OCI-LY1 (cell line): ENCODE results near the gene LMF2.

Experiments used
- H2AFZ ChIP-seq: fragments of 200-600 bp; sonication (generic), shearing (Covaris generic); 2 replicates; pipeline ENCODE4 v1.6.0; 2014; ENCODE audit warnings: antibody characterized with exemption, mild to moderate bottlenecking, low read length
- H3F3A ChIP-seq: fragments of 200-600 bp; sonication (generic), shearing (Covaris generic); 2 replicates; pipeline ENCODE4 v1.6.0; 2014; ENCODE audit warnings: mild to moderate bottlenecking, antibody characterized with exemption, low read length, moderate library complexity; ENCODE audit not compliant: insufficient read depth
- H3K27ac ChIP-seq: fragments of 200-600 bp; sonication (generic); 2 replicates; pipeline ENCODE4 v1.5.1; 2014; ENCODE audit warnings: low read length, mixed run types, mild to moderate bottlenecking, low read depth; ENCODE audit not compliant: poor library complexity, severe bottlenecking
- H3K27me3 ChIP-seq: fragments of 200-600 bp; sonication (generic); 2 replicates; pipeline ENCODE4 v1.6.0; 2014; ENCODE audit warnings: antibody characterized with exemption, mild to moderate bottlenecking, low read length, moderate library complexity; ENCODE audit not compliant: insufficient read depth
- H3K36me3 ChIP-seq: fragments of 200-600 bp; sonication (generic); 2 replicates; pipeline ENCODE4 v1.6.1; 2014; ENCODE audit warnings: mild to moderate bottlenecking, antibody characterized with exemption, low read length, moderate library complexity, mixed read lengths; ENCODE audit not compliant: insufficient read depth
- H3K4me1 ChIP-seq: fragments of 200-600 bp; sonication (generic); 2 replicates; pipeline ENCODE4 v1.5.1; 2014; ENCODE audit warnings: mild to moderate bottlenecking, low read length, moderate library complexity; ENCODE audit not compliant: insufficient read depth, severe bottlenecking
- H3K4me2 ChIP-seq: fragments of 200-600 bp; sonication (generic), shearing (Covaris generic); 2 replicates; pipeline ENCODE4 v1.6.1; 2014; ENCODE audit warnings: low read length
- H3K4me3 ChIP-seq: fragments of 200-600 bp; sonication (generic); 2 replicates; pipeline ENCODE4 v1.5.1; 2014; ENCODE audit warnings: low read length, low read depth, mild to moderate bottlenecking, mixed read lengths; ENCODE audit not compliant: poor library complexity, severe bottlenecking
- H3K79me2 ChIP-seq: fragments of 200-600 bp; shearing (Covaris generic); 2 replicates; pipeline ENCODE4 v1.6.1; 2016; ENCODE audit warnings: mixed run types, low read length, mixed read lengths; ENCODE audit not compliant: insufficient read depth
- H3K9ac ChIP-seq: fragments of 200-600 bp; sonication (generic), shearing (Covaris generic); 2 replicates; pipeline ENCODE4 v1.6.1; 2014; ENCODE audit warnings: mild to moderate bottlenecking, low read length, mixed read lengths
- H3K9me2 ChIP-seq: fragments of 200-600 bp; sonication (generic), shearing (Covaris generic); 2 replicates; pipeline ENCODE4 v1.6.1; 2014; ENCODE audit warnings: low read depth, mild to moderate bottlenecking, low read length, mixed read lengths
- H3K9me3 ChIP-seq: fragments of 200-600 bp; shearing (Covaris generic); 2 replicates; pipeline ENCODE4 v1.6.1; 2014; ENCODE audit warnings: low read length, mixed read lengths
- H4K20me1 ChIP-seq: fragments of 200-600 bp; sonication (generic), shearing (Covaris generic); 2 replicates; pipeline ENCODE4 v1.6.0; 2016; ENCODE audit warnings: mild to moderate bottlenecking, low read length; ENCODE audit not compliant: insufficient read depth
- CTCF ChIP-seq: fragments of 200-600 bp; sonication (generic), shearing (Covaris generic); IDR thresholded peaks from 2 replicates; pipeline ENCODE4 v1.5.1; 2017; ENCODE audit warnings: mild to moderate bottlenecking, antibody characterized with exemption, low read length, moderate library complexity, mixed read lengths
- EZH2 ChIP-seq: fragments of 200-600 bp; sonication (generic), shearing (Covaris generic); IDR thresholded peaks from 2 replicates; pipeline ENCODE4 v1.8.0; 2017; ENCODE audit warnings: borderline replicate concordance, mixed run types, mild to moderate bottlenecking, antibody characterized with exemption, low read length, moderate library complexity, mixed read lengths

LMF2 gene

DNA sequence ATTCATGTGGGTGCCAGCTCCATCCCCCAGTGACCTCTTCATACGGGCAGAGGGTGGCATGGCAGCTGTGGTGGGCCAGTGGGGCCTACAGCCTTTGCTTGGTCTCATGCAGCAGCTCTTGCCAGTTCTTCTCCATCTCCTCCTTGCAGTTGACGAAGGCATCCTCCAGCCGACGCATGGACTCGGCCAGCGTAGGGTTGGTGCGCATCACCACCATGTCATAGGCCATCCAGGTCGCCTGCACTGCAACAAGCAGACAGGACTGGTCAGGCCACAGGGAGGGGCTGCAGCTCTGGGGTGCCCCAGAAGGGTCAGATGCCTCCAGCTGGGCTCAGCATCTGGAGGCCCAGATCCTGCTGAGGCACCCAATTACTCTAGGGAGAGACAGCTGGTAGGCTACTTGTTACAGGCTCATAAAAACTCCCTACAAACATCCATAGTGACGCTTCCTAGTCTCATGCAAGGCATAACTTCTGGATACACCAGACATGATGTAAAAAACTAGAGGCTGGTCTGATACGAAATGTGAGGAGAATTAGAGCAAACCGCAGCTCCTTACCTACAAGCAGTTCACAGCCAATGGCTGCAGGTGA lies 43.8 kb upstream of the LMF2 start:
- H3K4me3 ChIP-seq, result no peak overlapping the region
- peaks cover 5% of the 10 kb centered on the region; the same call in 1 of the 2 replicates for H3K27me3 ChIP-seq
- no peaks in the 10 kb centered on the region; the same call in 1 of the 2 replicates for H3K36me3 ChIP-seq
- no peak overlapping the region for H3K4me2 ChIP-seq
- H4K20me1 ChIP-seq, result no peaks in the 10 kb centered on the region
- no peaks in the 10 kb centered on the region for H3K9me2 ChIP-seq
- H3F3A ChIP-seq, result no peaks in the 10 kb centered on the region
- no peaks in the 10 kb centered on the region for H3K79me2 ChIP-seq
- no peaks in the 10 kb centered on the region for H3K9me3 ChIP-seq
- peaks cover 13% of the 10 kb centered on the region for H3K4me1 ChIP-seq
- TF ChIP-seq EZH2 (no peak), CTCF (no peak)
- H2AFZ ChIP-seq, result no peak overlapping the region
- H3K27ac ChIP-seq, result no peak overlapping the region
- no peak overlapping the region for H3K9ac ChIP-seq

DNA sequence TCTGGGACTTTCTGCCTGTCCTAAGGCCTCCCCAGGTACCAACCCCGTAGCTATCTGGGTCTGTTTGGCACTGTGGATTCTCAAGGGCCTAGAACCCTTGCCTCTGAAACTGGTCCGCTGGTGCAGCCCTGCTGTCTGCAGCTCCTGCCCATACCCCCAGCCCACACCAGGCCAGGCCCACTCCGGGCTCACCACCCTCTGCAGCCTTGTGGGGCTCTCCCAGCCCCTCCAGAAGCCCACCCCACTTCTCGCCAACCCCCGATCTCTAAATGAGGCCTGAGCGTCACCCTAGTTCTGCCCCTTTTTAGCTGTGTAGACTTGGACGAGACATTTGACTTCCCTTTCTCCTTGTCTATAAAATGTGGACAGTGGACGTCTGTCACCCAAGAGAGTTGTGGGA lies 42.9 kb upstream of the LMF2 start:
- H3K79me2 ChIP-seq, result no peaks in the 10 kb centered on the region
- H3K4me2 ChIP-seq, result no peak overlapping the region
- peaks cover 13% of the 10 kb centered on the region for H3K4me1 ChIP-seq
- H3K27me3 ChIP-seq, result peaks cover 5% of the 10 kb centered on the region; the same call in 1 of the 2 replicates
- no peak overlapping the region for H3K4me3 ChIP-seq
- H3K27ac ChIP-seq, result no peak overlapping the region
- no peaks in the 10 kb centered on the region for H3K9me3 ChIP-seq
- TF ChIP-seq EZH2 (no peak), CTCF (no peak)
- H3K9me2 ChIP-seq, result no peaks in the 10 kb centered on the region
- no peak overlapping the region for H3K9ac ChIP-seq
- H2AFZ ChIP-seq, result no peak overlapping the region
- no peaks in the 10 kb centered on the region; the same call in 1 of the 2 replicates for H3K36me3 ChIP-seq
- H4K20me1 ChIP-seq, result no peaks in the 10 kb centered on the region
- no peaks in the 10 kb centered on the region for H3F3A ChIP-seq

GRCh38 chr22:50548921-50549790 lies 41.7 kb upstream of the LMF2 start:
- peak overlapping the region; percentile 47 for H3K4me2 ChIP-seq
- no peak overlapping the region for H2AFZ ChIP-seq
- H4K20me1 ChIP-seq, result no peaks in the 10 kb centered on the region
- no peak overlapping the region; the same call in 1 of the 2 replicates for H3K9ac ChIP-seq
- H3K4me3 ChIP-seq, result peak overlapping the region; percentile 34
- no peaks in the 10 kb centered on the region for H3K9me3 ChIP-seq
- H3K79me2 ChIP-seq, result no peaks in the 10 kb centered on the region
- TF ChIP-seq CTCF, result no peak
- no peak for TF ChIP-seq EZH2
- H3K27me3 ChIP-seq, result peaks cover 5% of the 10 kb centered on the region; the same call in 1 of the 2 replicates
- H3K4me1 ChIP-seq, result peaks cover 17% of the 10 kb centered on the region
- H3K36me3 ChIP-seq, result no peaks in the 10 kb centered on the region; the same call in 1 of the 2 replicates
- no peak overlapping the region for H3K27ac ChIP-seq
- no peaks in the 10 kb centered on the region for H3K9me2 ChIP-seq
- no peaks in the 10 kb centered on the region for H3F3A ChIP-seq
